ENCODE data around the gene AP2S1. TPM values are rescaled to one million over a fixed set of nuclear protein-coding genes. Genes with fewer than 3 reads are reported as not detected.

AP2S1 gene
- total and polyA plus RNA-seq, 2 of the 8 experiments (the other 6 are each of a cell fraction or from before 2014, with no cell fraction given): 195 to 211 TPM

DNA sequence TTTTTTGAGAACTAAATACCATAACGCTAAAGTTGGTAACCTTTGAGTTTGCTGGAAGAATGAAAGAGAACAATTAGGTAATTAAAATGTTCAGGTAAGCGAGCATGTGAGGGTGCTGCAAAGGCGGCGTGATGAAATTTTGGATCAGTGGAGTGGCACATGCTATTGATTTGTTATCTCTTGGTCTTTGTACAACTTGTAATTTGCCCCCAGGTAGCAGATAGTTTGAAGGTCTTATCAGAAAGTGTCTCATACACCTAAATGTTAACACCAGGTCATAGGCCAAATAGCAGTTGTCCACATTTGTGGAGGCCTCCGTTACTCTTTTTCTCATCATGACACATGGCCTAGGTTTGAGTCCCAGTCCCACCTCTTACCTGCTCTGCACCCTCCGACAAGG lies 25.0 kb upstream of the AP2S1 start (continued):
- TF ChIP-seq BACH1 (IDR thresholded peaks at IDR 0.05; ENCODE audit: low read length): no peak
- no peak for TF ChIP-seq SIX5 (IDR thresholded peaks at IDR 0.05; ENCODE audit: low read depth, low read length)
- no peak for TF ChIP-seq GABPA (IDR thresholded peaks at IDR 0.05; ENCODE audit: borderline replicate concordance, insufficient read depth, low read length)
- no peak for TF ChIP-seq FOSL1 (IDR thresholded peaks at IDR 0.05; ENCODE audit: insufficient read depth, low read depth, low read length)
- TF ChIP-seq, protein P1, sequence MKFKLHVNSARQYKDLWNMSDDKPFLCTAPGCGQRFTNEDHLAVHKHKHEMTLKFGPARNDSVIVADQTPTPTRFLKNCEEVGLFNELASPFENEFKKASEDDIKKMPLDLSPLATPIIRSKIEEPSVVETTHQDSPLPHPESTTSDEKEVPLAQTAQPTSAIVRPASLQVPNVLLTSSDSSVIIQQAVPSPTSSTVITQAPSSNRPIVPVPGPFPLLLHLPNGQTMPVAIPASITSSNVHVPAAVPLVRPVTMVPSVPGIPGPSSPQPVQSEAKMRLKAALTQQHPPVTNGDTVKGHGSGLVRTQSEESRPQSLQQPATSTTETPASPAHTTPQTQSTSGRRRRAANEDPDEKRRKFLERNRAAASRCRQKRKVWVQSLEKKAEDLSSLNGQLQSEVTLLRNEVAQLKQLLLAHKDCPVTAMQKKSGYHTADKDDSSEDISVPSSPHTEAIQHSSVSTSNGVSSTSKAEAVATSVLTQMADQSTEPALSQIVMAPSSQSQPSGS (IDR thresholded peaks at IDR 0.05; ENCODE audit: low read length): no peak
- TF ChIP-seq SAP30 (IDR thresholded peaks at IDR 0.05; ENCODE audit: insufficient read depth, insufficient replicate concordance, low read length): no peak

Data from H1 (cell line).